Choroid plexus epithelial cell (primary cell): Measurements from ENCODE around the gene FOXN3.

ENCODE experiments used
- DNase-seq: peaks from one replicate; pipeline ENCODE4 v3.0.0-alpha.2; 2010; ENCODE audit warnings: low read depth
- H3K4me3 ChIP-seq: 2 replicates; pipeline ENCODE4 v1.5.1; 2011; ENCODE audit warnings: low read depth, mild to moderate bottlenecking, control low read depth, low read length, moderate library complexity
- CTCF ChIP-seq: conservative IDR thresholded peaks from 2 replicates; pipeline ENCODE4 v1.5.1; 2011; ENCODE audit warnings: low read depth, mild to moderate bottlenecking, control low read depth, inconsistent platforms, low read length, moderate library complexity

Gene FOXN3

GRCh38 chr14:89289477-89289876, 127.6 kb downstream of the FOXN3 start:
- TF ChIP-seq CTCF = no peak

GRCh38 chr14:89288114-89288513, 128.9 kb downstream of the FOXN3 start:
- TF ChIP-seq CTCF = no peak
- DNase-seq = no peak
- no peak overlapping the region for H3K4me3 ChIP-seq

More at GRCh38 chr14:89289477-89289876, 127.6 kb downstream of the FOXN3 start:
- no peak overlapping the region for H3K4me3 ChIP-seq
- DNase-seq = peak; percentile 20

GRCh38 chr14:89284333-89285058, 132.5 kb downstream of the FOXN3 start:
- TF ChIP-seq CTCF = no peak
- no peak for DNase-seq
- H3K4me3 ChIP-seq = no peak overlapping the region

GRCh38 chr14:89283327-89284060, 133.5 kb downstream of the FOXN3 start:
- TF ChIP-seq CTCF = no peak
- no peak for DNase-seq
- H3K4me3 ChIP-seq = no peak overlapping the region

GRCh38 chr14:89282191-89282590, 134.8 kb downstream of the FOXN3 start:
- DNase-seq = no peak
- no peak overlapping the region for H3K4me3 ChIP-seq
- TF ChIP-seq CTCF = no peak

GRCh38 chr14:89280600-89280999, 136.4 kb downstream of the FOXN3 start:
- H3K4me3 ChIP-seq = no peak overlapping the region
- no peak for DNase-seq

More at GRCh38 chr14:89280600-89280999, 136.4 kb downstream of the FOXN3 start:
- no peak for TF ChIP-seq CTCF
